ENCODE results near the gene TALDO1. TPM values are rescaled to one million over a fixed set of nuclear protein-coding genes. Genes with fewer than 3 reads are reported as not detected.

TALDO1 gene
- total RNA-seq, 1 donor: 401 TPM

GRCh38 chr11:782264-783174 is 35.3 kb downstream of the TALDO1 start:
- no peak for DNase-seq (ENCODE audit: low read depth in 2 of 3, low spot score in 2 of 3)

GRCh38 chr11:783581-784015 is 36.3 kb downstream of the TALDO1 start:
- peak in 2 of 3 donors; percentile 48 to 65 for DNase-seq (ENCODE audit: low read depth in 2 of 3, low spot score in 2 of 3)

GRCh38 chr11:786235-787083 is 39.2 kb downstream of the TALDO1 start:
- no peak for DNase-seq (ENCODE audit: low read depth in 2 of 3, low spot score in 2 of 3)

- DNase-seq (ENCODE audit: low read depth in 2 of 3, low spot score in 2 of 3): no peak
These were observed 39.9 kb downstream of the TALDO1 start for GRCh38 chr11:787084-787675.

- no peak for DNase-seq (ENCODE audit: low read depth in 2 of 3, low spot score in 2 of 3)
These were observed 40.9 kb downstream of the TALDO1 start for GRCh38 chr11:788009-788640.

- DNase-seq (ENCODE audit: low read depth in 2 of 3, low spot score in 2 of 3): no peak
These were observed 42.0 kb downstream of the TALDO1 start for GRCh38 chr11:788953-789940.

GRCh38 chr11:789943-790342 is 42.7 kb downstream of the TALDO1 start, which contains the start of gene CEND1:
CEND1 (minus strand) TSS chr11:790090; CDS start chr11:788576, 1,514 bp downstream.
- DNase-seq (ENCODE audit: low read depth in 2 of 3, low spot score in 2 of 3): peak in 1 of 3 donors; percentile 29

GRCh38 chr11:790721-791564 is 43.7 kb downstream of the TALDO1 start:
- DNase-seq (ENCODE audit: low read depth in 2 of 3, low spot score in 2 of 3): no peak

GRCh38 chr11:791658-792534 is 44.6 kb downstream of the TALDO1 start:
- DNase-seq (ENCODE audit: low read depth in 2 of 3, low spot score in 2 of 3): no peak

GRCh38 chr11:792535-792821 is 45.2 kb downstream of the TALDO1 start:
- DNase-seq (ENCODE audit: low read depth in 2 of 3, low spot score in 2 of 3): no peak

GRCh38 chr11:792873-793272 is 45.6 kb downstream of the TALDO1 start:
- DNase-seq (ENCODE audit: low read depth in 2 of 3, low spot score in 2 of 3): no peak

GRCh38 chr11:793556-793955 is 46.3 kb downstream of the TALDO1 start:
- DNase-seq (ENCODE audit: low read depth in 2 of 3, low spot score in 2 of 3): no peak

GRCh38 chr11:794013-794765 is 46.9 kb downstream of the TALDO1 start:
- no peak for DNase-seq (ENCODE audit: low read depth in 2 of 3, low spot score in 2 of 3)

GRCh38 chr11:794766-795633 is 47.7 kb downstream of the TALDO1 start:
- DNase-seq (ENCODE audit: low read depth in 2 of 3, low spot score in 2 of 3): no peak

- DNase-seq (ENCODE audit: low read depth in 2 of 3, low spot score in 2 of 3): peak; percentile 58 to 91 (median 85)
These were observed 48.6 kb downstream of the TALDO1 start for GRCh38 chr11:795634-796564.

Data from hematopoietic multipotent progenitor cell (in vitro differentiated cells).